Activated B cell treated with CpG ODN at 0.5 μM for 24 hours (primary cell): ENCODE results near the gene EIF1B. TPM values are rescaled to one million over a fixed set of nuclear protein-coding genes. Genes with fewer than 3 reads are reported as not detected.

ENCODE experiments used
- ATAC-seq: fragments of 200-7000 bp; cut with Tn5 transposase; one replicate; pipeline ENCODE4 v1.10.0; 2021; ENCODE audit warnings: low read depth, mild to moderate bottlenecking, moderate library complexity
- CTCF ChIA-PET: fragments of 350-600 bp; sonication (Branson Sonifier 250); formaldehyde crosslinking; loops from one replicate; lab custom pipeline; 2021; ENCODE audit warnings: antibody characterized with exemption; lab: Charles Lee
- POLR2A ChIA-PET: fragments of 350-600 bp; sonication (Branson Sonifier 250); formaldehyde crosslinking; loops from one replicate; lab custom pipeline; 2021; ENCODE audit warnings: antibody characterized with exemption; lab: Charles Lee
- DNase-seq: peaks from one replicate; pipeline ENCODE4 v3.0.0; 2022
- H3K27ac Mint-ChIP-seq: one replicate; pipeline ENCODE4 v1.8.0; 2020; ENCODE audit warnings: mixed read lengths
- H3K27me3 Mint-ChIP-seq: one replicate; pipeline ENCODE4 v1.8.0; 2021; ENCODE audit warnings: mixed read lengths
- H3K36me3 Mint-ChIP-seq: one replicate; pipeline ENCODE4 v1.8.0; 2021; ENCODE audit warnings: low read depth, mixed read lengths
- H3K4me1 Mint-ChIP-seq: one replicate; pipeline ENCODE4 v1.8.0; 2021; ENCODE audit warnings: mixed read lengths
- H3K4me3 Mint-ChIP-seq: one replicate; pipeline ENCODE4 v1.8.0; 2020; ENCODE audit warnings: mild to moderate bottlenecking, mixed read lengths
- H3K9me3 Mint-ChIP-seq: one replicate; pipeline ENCODE4 v1.8.0; 2020; ENCODE audit warnings: mixed read lengths
- intact Hi-C: fragments of 100-400 bp; cut with micrococcal nuclease; formaldehyde crosslinking; loops from one replicate; pipeline ENCODE4 v1.15.1; 2024
- total RNA-seq: library from RNA; stranded (reverse); gene quantifications from 2 replicates; pipeline ENCODE4 v1.2.3, GENCODE V29; 2022
- TF ChIP-seq, protein P1 (sequence below): fragments of 200-600 bp; IDR thresholded peaks from one replicate; pipeline ENCODE4 v1.8.0; 2022; ENCODE audit warnings: antibody characterized with exemption, mild to moderate bottlenecking

The EIF1B gene
- total RNA-seq, 1 donor from 2014 or later = 65.5 TPM

DNA sequence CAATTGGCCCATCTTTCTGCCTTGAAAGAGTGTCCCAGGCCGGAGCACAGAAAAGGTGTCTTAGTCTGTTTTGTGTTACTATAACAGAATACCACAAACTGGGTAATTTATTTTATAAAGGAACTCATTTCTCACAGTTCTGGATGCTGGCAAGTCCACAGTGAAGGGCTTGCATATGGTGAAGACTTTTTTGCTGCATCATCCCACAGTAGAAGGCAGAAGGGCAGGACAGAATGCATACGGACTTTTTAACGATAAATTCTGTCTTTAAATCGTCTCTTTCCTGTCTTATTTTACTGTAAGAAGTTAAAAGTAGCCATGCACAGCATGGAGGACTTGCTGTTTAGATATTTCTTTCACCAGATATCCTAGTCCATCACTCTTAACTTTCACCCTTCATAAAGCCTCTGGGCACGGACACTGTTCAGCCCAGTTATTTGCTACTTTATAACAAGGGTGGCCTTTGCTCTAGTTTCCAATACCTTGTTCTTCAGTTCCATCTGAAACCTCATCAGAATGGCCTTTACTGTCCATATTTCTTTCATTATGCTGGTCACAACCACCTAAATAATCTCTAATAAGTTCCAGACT, 10.3 kb upstream of the EIF1B start:
- peaks cover 24% of the 10 kb centered on the region for H3K36me3 Mint-ChIP-seq
- CTCF ChIA-PET = no interaction called here
- no peak for ATAC-seq

DNA sequence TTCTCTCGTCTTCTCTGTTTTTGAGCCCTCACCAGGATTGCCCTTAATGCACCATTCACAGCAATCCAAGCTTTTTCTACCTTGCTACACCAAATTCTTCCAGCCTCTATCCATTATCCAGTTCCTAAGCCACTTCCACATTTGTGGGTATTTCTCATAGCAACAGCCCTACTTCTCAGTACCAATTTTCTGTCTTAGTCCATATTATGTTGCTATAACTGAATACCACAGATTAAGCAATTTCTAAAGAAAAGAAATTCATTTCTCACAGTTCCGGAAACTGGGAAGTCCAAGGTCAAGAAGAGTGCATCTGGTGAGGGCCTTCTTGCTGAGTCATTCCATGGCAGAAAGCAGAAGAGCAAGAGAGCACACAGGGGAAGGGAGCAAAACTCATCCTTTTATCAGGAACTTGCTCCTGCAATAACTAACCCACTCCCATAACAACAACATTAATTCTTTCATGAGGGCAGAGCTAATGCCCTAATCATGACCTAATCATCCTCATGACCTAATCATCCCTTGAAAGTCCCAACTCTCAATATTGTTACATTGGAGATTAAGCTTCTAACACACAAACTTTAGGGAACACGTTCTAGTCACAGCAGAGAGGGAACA, 9.7 kb upstream of the EIF1B start:
- DNase-seq = no peak
- Mint-ChIP-seq H3K27ac (no peak overlapping the region), H3K9me3 (no peaks in the 10 kb centered on the region), H3K4me3 (no peak overlapping the region), H3K36me3 (peaks cover 24% of the 10 kb centered on the region), H3K4me1 (no peaks in the 10 kb centered on the region), H3K27me3 (no peaks in the 10 kb centered on the region)
- ChIA-PET CTCF (no interaction called here), POLR2A (no interaction called here)
- no peak for ATAC-seq
- TF ChIP-seq, protein P1, sequence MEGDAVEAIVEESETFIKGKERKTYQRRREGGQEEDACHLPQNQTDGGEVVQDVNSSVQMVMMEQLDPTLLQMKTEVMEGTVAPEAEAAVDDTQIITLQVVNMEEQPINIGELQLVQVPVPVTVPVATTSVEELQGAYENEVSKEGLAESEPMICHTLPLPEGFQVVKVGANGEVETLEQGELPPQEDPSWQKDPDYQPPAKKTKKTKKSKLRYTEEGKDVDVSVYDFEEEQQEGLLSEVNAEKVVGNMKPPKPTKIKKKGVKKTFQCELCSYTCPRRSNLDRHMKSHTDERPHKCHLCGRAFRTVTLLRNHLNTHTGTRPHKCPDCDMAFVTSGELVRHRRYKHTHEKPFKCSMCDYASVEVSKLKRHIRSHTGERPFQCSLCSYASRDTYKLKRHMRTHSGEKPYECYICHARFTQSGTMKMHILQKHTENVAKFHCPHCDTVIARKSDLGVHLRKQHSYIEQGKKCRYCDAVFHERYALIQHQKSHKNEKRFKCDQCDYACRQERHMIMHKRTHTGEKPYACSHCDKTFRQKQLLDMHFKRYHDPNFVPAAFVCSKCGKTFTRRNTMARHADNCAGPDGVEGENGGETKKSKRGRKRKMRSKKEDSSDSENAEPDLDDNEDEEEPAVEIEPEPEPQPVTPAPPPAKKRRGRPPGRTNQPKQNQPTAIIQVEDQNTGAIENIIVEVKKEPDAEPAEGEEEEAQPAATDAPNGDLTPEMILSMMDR = no peak
- intact Hi-C loops = no loop called here

More for the DNA sequence above, 10.3 kb upstream of the EIF1B start:
- H3K4me3 Mint-ChIP-seq = no peak overlapping the region
- intact Hi-C loops = no loop called here
- H3K4me1 Mint-ChIP-seq = no peaks in the 10 kb centered on the region
- TF ChIP-seq, protein P1 = no peak
- no peaks in the 10 kb centered on the region for H3K9me3 Mint-ChIP-seq
- no peak for DNase-seq
- H3K27me3 Mint-ChIP-seq = no peaks in the 10 kb centered on the region
- POLR2A ChIA-PET = no interaction called here
- H3K27ac Mint-ChIP-seq = no peak overlapping the region

DNA sequence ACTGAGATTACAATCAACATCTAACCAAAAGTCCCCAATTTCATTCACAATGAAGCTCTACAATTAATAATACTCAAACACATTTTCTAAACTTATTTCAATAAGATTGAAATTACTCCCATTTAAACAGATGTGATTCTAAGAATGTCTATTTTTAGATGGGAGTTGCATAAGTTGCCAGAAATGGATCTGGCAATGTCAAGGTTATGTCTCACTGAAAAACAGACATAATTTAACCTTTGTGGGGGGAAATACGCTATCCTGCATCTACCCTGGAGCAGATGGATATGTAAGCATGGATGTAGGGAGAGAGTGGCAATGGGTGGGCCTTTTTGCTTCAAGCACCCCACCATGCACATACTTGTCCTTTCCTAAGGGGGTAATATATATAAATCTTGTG, 6.7 kb upstream of the EIF1B start:
- no peak for DNase-seq
- Mint-ChIP-seq H3K4me1 (no peaks in the 10 kb centered on the region), H3K4me3 (no peak overlapping the region), H3K27ac (no peak overlapping the region), H3K27me3 (no peaks in the 10 kb centered on the region), H3K36me3 (peaks cover 19% of the 10 kb centered on the region), H3K9me3 (no peaks in the 10 kb centered on the region)
- ChIA-PET CTCF (no interaction called here), POLR2A (no interaction called here)
- TF ChIP-seq, protein P1 = no peak
- ATAC-seq = no peak
- intact Hi-C loops = no loop called here

DNA sequence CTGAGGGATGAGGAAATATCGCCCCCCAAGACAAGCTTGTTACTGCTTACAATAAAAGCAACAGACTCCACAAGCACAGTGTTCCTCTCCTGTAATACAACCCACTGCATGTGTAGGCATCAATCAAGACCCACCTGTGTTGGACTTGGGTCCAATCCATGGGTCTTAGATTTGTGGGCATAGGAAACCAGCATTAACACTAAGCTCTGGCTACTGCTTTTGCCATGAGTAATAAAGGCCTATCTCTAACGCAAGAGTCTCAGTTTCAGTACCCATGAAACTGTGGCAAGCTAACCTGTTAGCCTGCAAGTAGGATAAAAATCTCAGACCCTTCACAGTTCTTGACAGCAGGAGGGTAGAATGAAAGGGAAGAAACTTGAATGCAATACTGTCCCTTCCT, 5.2 kb upstream of the EIF1B start:
- no peak overlapping the region for H3K4me3 Mint-ChIP-seq
- H3K36me3 Mint-ChIP-seq = peaks cover 10% of the 10 kb centered on the region
- DNase-seq (no peak), ATAC-seq (no peak)
- H3K4me1 Mint-ChIP-seq = peaks cover 6% of the 10 kb centered on the region
- ChIA-PET POLR2A (no interaction called here), CTCF (interaction anchor here (1.6 kb wide), 1 partner anchor 113 kb away, joined by 3 read pairs; no protein-coding TSS in a partner anchor)
- no peak overlapping the region for H3K27ac Mint-ChIP-seq
- TF ChIP-seq, protein P1 = no peak
- intact Hi-C loops = no loop called here
- H3K9me3 Mint-ChIP-seq = no peaks in the 10 kb centered on the region
- no peaks in the 10 kb centered on the region for H3K27me3 Mint-ChIP-seq

DNA sequence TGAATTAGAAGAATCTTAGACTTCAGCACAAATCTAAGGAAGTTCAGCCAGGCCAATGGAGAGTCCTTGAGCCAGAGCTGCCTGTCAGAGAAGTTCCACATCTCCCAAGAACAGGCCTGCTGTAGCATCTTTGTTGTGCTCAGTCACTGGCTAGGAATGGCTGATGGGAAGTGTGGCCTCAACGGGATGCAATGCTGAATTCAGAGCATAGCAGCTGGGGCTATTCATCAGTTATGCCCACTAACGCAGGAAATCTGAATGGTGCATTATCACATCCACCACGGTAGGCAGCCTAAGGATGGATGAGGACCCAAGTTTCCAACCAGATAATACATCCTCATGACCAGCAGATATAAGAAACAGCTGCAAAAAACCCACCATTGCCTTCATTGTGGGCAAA, 3.2 kb upstream of the EIF1B start:
- intact Hi-C loops = loop anchor here (5.0 kb wide), 2 partner anchors 1129 to 1809 kb away; partner anchors contain the start of gene EXOG
- peaks cover 17% of the 10 kb centered on the region for H3K36me3 Mint-ChIP-seq
- TF ChIP-seq, protein P1 = no peak
- ChIA-PET POLR2A (no interaction called here), CTCF (no interaction called here)
- no peaks in the 10 kb centered on the region for H3K27me3 Mint-ChIP-seq
- peaks cover 21% of the 10 kb centered on the region for H3K4me1 Mint-ChIP-seq
- H3K27ac Mint-ChIP-seq = no peak overlapping the region
- H3K9me3 Mint-ChIP-seq = no peaks in the 10 kb centered on the region
- ATAC-seq (no peak), DNase-seq (no peak)
- H3K4me3 Mint-ChIP-seq = no peak overlapping the region
